Stomach (tissue), 4 donors: Measurements from ENCODE around the gene GJA10.

Experiments used
- CTCF ChIP-seq, 7 experiments: fragments of 450-650 bp in 4 of 7; fragments of 200-600 bp in 3 of 7; sonication (generic) in 3 of 7; IDR thresholded peaks; one replicate each; pipeline ENCODE4 v1.5.1; 2016 to 2019; ENCODE audit warnings: antibody characterized with exemption in 7 of 7, control low read depth in 2 of 7, mild to moderate bottlenecking in 1 of 7
- POLR2A ChIP-seq, 4 donors: fragments of 450-650 bp; IDR thresholded peaks; one replicate each; pipeline ENCODE4 v1.6.1; 2016; ENCODE audit warnings: antibody characterized with exemption in 4 of 4, control low read depth in 2 of 4, mild to moderate bottlenecking in 1 of 4, moderate library complexity in 1 of 4
- POLR2AphosphoS5 ChIP-seq, 3 donors: sonication (generic); formaldehyde crosslinking; IDR thresholded peaks; one replicate each; pipeline ENCODE4 v1.6.1; 2016; ENCODE audit warnings: antibody characterized with exemption in 3 of 3

- no peak for TF ChIP-seq CTCF (IDR thresholded peaks at IDR 0.05)
- TF ChIP-seq POLR2A (IDR thresholded peaks at IDR 0.05), result no peak
- TF ChIP-seq POLR2AphosphoS5 (IDR thresholded peaks at IDR 0.05), result no peak
Observed at GRCh38 chr6:89894169-89894568, at the start of gene GJA10.
